Stomach smooth muscle (tissue), 2 donors: ENCODE results near the gene LRMDA.
"Not testable (repeated sequence)": the region's sequence is repeated elsewhere in the genome, so short reads cannot be mapped to it uniquely, and the experiment has no call there.

Experiments used
- H3K27ac ChIP-seq: one replicate; pipeline ENCODE4 v1.7.0; 2013; ENCODE audit warnings: mild to moderate bottlenecking, low read length, inconsistent platforms
- H3K27me3 ChIP-seq, 2 donors: one replicate each; pipeline ENCODE4 v1.7.0; 2013; ENCODE audit warnings: low read length in 2 of 2; ENCODE audit not compliant: insufficient read depth in 2 of 2, control insufficient read depth in 1 of 2
- H3K36me3 ChIP-seq, 2 donors: one replicate each; pipeline ENCODE4 v1.7.0; 2013; ENCODE audit warnings: low read length in 2 of 2; ENCODE audit not compliant: control insufficient read depth in 2 of 2, insufficient read depth in 2 of 2
- H3K4me1 ChIP-seq: one replicate; pipeline ENCODE4 v1.7.0; 2013; ENCODE audit warnings: low read length; ENCODE audit not compliant: control insufficient read depth, insufficient read depth
- H3K4me3 ChIP-seq, 2 donors: one replicate each; pipeline ENCODE4 v1.7.0; 2013; ENCODE audit warnings: low read length in 2 of 2
- H3K9ac ChIP-seq, 2 donors: one replicate each; pipeline ENCODE4 v1.7.0; 2013; ENCODE audit warnings: low read length in 2 of 2, mild to moderate bottlenecking in 1 of 2
- H3K9me3 ChIP-seq, 2 donors: one replicate each; pipeline ENCODE4 v1.7.0; 2013; ENCODE audit warnings: low read length in 2 of 2; ENCODE audit not compliant: control insufficient read depth in 2 of 2
- donor health status: healthy.
- donor health status: Pancreatic carcinoma.

Gene LRMDA

DNA sequence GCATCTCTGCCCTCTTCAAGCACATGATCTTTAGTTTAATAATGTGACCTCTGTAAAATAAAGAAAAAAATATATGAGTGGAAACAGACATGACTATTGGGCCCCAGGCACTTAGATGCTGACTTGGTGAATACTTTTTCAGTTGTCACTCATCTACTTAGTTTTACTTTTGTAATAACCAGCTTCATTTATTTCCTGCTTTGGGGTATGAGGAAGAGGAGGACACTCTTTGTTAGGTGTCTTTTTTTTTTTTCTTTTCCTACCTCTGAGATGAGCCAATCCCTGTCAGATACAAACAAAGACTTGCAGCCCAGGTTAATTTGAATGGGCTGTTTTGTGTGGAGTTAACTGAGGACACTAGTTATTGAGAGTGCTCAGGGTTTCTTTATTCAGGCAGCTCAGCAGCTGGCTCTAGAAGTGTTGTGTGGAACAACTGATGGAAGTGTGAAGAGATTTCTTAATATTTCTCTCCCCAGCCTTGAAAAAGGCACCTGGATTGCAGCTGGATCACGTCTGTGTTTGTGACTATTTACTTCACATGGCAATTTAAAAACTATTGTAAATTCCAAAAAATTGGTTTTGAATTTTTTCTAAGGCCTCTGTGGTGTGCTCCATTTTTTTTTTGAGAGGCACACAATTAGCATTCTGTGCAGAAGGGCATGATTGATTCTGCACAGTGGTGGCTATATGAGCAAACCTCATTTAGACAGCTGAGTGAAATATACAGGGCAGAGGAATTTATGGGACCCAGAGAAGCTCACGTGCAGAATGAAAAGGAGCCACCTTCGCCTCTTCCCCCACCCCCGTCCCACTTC lies 333.8 kb downstream of the LRMDA start:
- Histone ChIP-seq H3K4me3 (no peak overlapping the region), H3K27ac (no peak overlapping the region), H3K36me3 (no peaks in the 10 kb centered on the region), H3K9me3 (no peaks in the 10 kb centered on the region), H3K9ac (no peak overlapping the region), H3K4me1 (no peaks in the 10 kb centered on the region), H3K27me3 (no peaks in the 10 kb centered on the region)

DNA sequence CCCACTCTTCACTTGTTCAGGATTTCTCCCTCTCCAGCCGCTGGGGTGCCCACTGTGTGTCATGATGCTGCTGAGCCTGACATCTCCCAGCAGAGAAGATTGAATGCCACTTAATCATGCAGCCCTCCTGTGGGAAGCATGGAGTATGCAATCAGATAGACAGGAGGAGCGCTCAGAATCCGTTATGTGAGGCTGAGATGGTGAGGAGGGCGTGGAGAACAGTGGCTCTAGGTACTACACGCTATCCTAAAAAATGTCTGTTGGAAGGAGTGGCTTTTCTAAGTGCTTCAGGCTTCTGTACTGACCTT lies 334.3 kb downstream of the LRMDA start:
- Histone ChIP-seq H3K4me3 (no peak overlapping the region), H3K27ac (no peak overlapping the region), H3K9ac (no peak overlapping the region), H3K9me3 (no peaks in the 10 kb centered on the region), H3K27me3 (no peaks in the 10 kb centered on the region), H3K4me1 (no peaks in the 10 kb centered on the region), H3K36me3 (no peaks in the 10 kb centered on the region)

DNA sequence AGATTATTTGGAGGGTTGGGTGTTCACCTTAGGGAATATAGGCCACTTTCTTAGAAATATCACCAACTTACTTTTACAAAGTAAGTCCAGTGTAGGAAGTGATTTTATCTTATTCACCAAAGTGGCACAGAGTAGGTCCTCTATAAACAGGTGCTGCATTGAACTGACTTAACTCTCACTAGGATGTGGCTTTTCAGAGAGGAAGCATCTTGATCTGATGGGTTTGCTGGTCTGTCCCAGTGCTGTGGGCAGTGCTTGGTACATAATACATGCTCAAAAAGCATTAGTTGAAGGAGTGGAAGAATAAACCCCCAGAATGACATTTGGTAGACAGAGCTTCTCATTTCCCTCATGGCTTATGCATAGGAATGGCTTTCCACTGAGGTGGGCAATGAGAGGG lies 334.7 kb downstream of the LRMDA start:
- Histone ChIP-seq H3K9ac (no peak overlapping the region), H3K4me3 (no peak overlapping the region), H3K27me3 (no peaks in the 10 kb centered on the region), H3K27ac (no peak overlapping the region), H3K36me3 (no peaks in the 10 kb centered on the region), H3K4me1 (peaks cover 2% of the 10 kb centered on the region), H3K9me3 (no peaks in the 10 kb centered on the region)

DNA sequence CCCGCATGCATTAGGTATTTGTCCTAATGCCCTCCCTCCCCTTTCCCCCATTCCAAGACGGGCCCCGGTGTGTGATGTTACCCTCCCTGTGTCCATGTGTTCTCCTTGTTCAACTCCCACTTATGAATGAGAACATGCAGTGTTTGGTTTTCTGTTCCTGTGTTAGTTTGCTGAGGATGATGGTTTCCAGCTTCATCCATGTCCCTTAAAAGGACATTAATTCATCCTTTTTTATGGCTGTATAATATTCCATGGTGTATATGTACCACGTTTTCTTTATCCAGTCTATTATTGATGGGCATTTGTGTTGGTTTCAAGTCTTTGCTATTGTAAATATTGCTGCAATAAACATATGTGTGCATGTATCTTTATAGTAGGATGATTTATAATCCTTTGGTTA lies 335.3 kb downstream of the LRMDA start:
- not testable (repeated sequence) for H3K4me3 ChIP-seq, H3K9me3 ChIP-seq, H3K27me3 ChIP-seq, H3K9ac ChIP-seq, H3K4me1 ChIP-seq, H3K27ac ChIP-seq, H3K36me3 ChIP-seq

DNA sequence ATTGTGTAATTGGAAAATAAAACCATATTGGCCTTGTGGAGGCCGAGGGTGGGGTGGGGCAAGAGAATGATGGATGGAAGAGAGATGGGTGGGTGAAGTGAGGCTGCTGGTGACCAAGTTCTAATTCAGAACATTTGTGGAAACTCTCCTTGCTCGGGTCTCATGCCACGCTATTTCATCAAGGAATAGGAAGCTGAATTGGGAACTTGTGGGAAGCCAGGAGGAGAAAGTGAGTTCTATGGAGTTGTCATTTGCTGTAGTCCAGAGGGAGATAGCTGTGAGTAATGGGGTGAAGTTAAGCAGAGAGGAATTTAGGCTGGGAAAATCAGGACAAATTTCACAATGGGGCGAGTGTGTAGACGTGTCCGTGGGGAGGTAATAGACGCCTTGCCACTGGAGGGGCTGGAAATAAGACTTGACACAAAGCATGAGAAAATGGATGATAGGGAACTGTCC lies 339.2 kb downstream of the LRMDA start:
- Histone ChIP-seq H3K9ac (no peak overlapping the region), H3K27ac (no peak overlapping the region), H3K27me3 (no peaks in the 10 kb centered on the region), H3K36me3 (no peaks in the 10 kb centered on the region), H3K4me1 (peaks cover 5% of the 10 kb centered on the region), H3K9me3 (no peaks in the 10 kb centered on the region), H3K4me3 (no peak overlapping the region)

DNA sequence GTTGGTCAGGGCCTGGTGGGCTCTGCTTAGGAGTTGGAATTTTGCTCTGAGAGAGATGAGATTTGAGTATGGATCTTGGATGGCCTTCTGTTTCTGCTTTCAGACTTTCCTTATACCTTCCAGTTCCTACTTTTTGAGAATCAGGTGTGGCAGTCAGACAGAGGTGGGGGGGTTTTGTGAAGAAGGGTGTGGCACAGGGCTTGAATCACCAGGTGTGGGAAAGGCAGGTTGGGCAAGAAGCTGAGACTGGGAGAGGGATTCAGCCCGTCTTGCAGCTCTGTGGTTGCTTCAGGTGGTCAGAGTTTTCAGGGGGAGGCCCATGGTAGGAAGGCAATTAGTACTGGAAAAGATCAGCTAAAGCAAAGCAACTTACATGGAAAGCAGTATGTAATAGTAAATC lies 340.2 kb downstream of the LRMDA start:
- H3K36me3 ChIP-seq = no peaks in the 10 kb centered on the region

DNA sequence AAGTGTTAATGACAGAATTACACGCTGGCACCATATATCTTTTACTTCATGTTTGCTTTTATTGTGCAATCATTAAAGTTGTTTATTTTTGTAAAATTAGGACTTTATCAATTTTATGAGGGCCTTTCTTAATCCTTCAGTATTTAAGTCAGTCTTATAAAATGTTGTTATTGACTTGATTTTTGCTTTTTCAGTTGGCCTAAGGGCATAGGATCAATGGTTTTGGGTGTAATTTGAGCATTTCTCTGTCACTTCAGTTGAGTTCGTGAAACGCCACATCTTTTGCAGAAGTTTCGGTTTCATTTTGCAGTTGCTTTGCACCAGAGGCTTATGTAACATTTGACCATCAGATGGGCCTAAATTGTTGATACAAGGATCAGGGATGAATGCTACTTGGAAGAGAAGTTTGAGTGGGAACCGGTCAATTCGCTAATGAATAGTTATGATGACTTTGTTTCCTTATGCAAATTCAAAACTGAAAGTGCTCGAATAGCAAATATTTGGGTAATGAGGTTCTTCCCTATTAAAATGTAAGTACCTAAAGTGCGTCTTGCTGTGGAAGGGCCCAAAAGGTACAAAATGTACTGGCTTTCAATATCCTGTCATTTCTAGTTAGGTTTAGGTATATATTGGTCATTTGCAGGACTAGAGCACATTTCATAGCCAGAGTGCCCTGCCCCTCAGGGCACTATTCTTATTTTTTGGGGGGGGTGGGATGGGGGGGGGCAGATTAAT lies 340.9 kb downstream of the LRMDA start:
- no peak overlapping the region for H3K9ac ChIP-seq

More for the DNA sequence above, 340.2 kb downstream of the LRMDA start:
- Histone ChIP-seq H3K4me1 (peaks cover 5% of the 10 kb centered on the region), H3K27me3 (no peaks in the 10 kb centered on the region), H3K9me3 (no peaks in the 10 kb centered on the region), H3K27ac (no peak overlapping the region), H3K9ac (no peak overlapping the region), H3K4me3 (no peak overlapping the region)

DNA sequence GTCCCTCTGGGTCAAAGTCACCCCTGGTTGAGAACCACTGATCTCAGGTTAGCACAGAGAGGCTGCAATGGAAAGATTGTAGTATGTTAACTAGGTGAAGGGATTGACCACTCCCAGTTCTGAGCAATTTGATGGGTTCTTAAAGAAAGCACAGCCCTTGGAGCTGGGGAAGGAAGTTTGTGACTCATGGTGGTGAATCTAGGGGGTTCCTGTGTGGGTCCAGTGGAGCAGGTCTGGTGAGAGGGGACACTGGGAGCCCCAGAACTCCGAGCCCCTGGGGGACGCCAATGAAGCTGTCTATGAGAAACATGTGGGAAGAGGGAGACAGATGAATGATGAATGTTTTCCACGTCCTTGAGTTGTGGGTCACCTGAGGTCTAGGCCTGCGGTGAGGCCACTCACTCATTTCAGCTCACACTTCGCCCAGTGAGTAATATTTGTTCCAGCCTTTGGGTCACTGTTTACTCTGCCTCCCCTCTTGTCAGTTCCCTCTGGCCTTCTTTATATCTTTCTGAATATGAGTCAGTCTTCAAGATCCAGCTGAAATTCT lies 341.9 kb downstream of the LRMDA start:
- no peak overlapping the region for H3K27ac ChIP-seq
- H3K9ac ChIP-seq = no peak overlapping the region
- H3K4me1 ChIP-seq = peaks cover 8% of the 10 kb centered on the region
- H3K36me3 ChIP-seq = no peaks in the 10 kb centered on the region
- no peak overlapping the region for H3K4me3 ChIP-seq
- H3K27me3 ChIP-seq = no peaks in the 10 kb centered on the region
- no peaks in the 10 kb centered on the region for H3K9me3 ChIP-seq

More for the DNA sequence above, 340.9 kb downstream of the LRMDA start:
- H3K36me3 ChIP-seq = no peaks in the 10 kb centered on the region
- H3K4me3 ChIP-seq = peak overlapping the region in 1 of 2 donors; percentile 41
- H3K27me3 ChIP-seq = no peaks in the 10 kb centered on the region
- peaks cover 5% of the 10 kb centered on the region for H3K4me1 ChIP-seq
- H3K27ac ChIP-seq = no peak overlapping the region
- H3K9me3 ChIP-seq = no peaks in the 10 kb centered on the region

DNA sequence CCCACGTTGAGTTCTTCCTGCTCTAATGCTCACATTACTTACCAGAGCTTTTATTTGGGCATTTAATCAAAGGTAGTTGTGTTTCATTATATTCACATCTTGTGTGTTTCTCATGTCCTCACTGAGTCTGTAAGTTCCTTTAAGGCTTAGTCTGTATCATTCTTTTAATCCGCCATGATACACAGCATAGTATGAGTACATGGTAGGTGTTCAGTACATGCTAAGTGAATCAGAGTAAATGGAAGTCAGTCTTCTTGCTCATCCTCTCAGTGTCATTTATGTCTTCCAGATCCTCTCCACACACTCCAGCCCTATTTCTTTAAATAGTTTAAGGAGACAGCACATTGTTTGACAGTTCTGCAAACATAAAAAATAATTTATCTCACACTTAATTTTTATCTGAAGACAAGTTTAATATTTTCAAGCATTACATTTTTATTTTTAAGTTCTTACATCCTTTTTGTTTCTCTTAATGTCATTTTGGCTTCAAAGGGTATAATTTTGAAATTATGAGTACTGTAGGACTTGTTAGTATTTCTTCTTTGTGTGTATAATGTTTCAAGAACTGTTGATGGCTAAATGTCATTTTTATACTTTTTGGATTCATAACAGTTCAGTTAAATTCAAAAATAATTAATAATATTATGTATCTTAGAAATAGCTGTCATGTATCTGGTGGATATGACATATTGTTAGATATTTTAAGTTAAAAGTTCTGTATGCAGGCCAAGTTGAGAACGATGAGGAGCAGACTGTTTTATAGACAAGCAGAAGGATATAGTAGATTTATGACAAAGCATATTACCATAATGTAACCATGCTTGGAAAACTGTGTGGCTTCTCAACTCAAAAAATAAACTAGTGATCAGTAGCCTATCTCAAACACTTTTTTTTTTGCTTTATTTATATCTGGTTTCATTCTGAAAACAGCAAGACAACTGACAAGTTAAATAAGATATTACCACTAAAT lies 342.7 kb downstream of the LRMDA start:
- no peak overlapping the region for H3K27ac ChIP-seq

DNA sequence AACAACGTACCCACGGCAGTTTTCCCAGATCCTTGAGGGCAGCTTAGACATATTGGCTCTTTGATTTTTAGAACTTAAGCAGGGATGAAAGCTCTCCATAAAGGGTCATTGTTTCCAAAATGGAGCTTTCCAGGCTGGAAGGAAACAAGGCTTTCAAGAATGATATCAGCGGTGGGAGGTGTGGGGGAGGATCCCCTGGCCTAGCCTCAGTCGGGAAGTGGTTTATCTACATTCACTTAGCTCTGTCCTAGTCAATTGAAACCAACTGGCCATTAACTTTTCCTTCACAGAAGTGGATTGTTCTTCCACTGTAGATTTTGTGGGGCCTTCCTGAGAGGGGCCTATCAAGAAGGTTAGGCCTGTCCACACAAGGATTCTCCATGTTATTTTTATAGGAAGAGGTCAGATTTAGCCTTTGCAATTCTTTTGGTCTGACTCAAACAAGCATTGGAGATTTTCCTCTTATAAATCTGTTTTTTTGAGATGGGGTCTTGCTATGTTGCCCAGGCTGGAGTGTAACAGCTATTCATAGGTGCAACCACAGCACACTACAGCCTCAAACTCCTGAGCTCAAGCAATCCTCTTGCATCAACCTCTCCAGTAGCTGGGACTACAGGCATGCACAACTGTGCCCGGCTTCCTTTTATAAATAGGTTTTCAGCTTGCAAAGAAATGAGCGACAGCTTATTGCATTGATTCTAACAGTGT lies 343.5 kb downstream of the LRMDA start:
- Histone ChIP-seq H3K9me3 (no peaks in the 10 kb centered on the region), H3K9ac (no peak overlapping the region), H3K36me3 (no peaks in the 10 kb centered on the region), H3K27me3 (no peaks in the 10 kb centered on the region), H3K27ac (no peak overlapping the region), H3K4me1 (peaks cover 9% of the 10 kb centered on the region), H3K4me3 (no peak overlapping the region)

More for the DNA sequence above, 342.7 kb downstream of the LRMDA start:
- Histone ChIP-seq H3K36me3 (no peaks in the 10 kb centered on the region), H3K9me3 (no peaks in the 10 kb centered on the region), H3K4me3 (no peak overlapping the region), H3K4me1 (peaks cover 9% of the 10 kb centered on the region), H3K9ac (no peak overlapping the region), H3K27me3 (no peaks in the 10 kb centered on the region)
